Neural crest cell (in vitro differentiated cells): ENCODE measurements around the gene TLK1. TPM values are rescaled to one million over a fixed set of nuclear protein-coding genes. Genes with fewer than 3 reads are reported as not detected.
A peak's percentile ranks its signal among the peaks of the same experiment; 100 is the strongest.

Experiments
- DNase-seq: peaks from one replicate; pipeline ENCODE4 v3.0.0; 2021; ENCODE audit warnings: low read depth, mixed read lengths, low spot score
- H3K27ac Mint-ChIP-seq: one replicate; pipeline ENCODE4 v1.8.0; 2021; ENCODE audit warnings: mild to moderate bottlenecking, mixed read lengths; ENCODE audit not compliant: unreplicated experiment
- H3K27me3 Mint-ChIP-seq: 2 replicates; pipeline ENCODE4 v1.8.0; 2021; ENCODE audit warnings: low read depth, mild to moderate bottlenecking, mixed read lengths
- H3K36me3 Mint-ChIP-seq: 2 replicates; pipeline ENCODE4 v1.8.0; 2021; ENCODE audit warnings: low read depth, mild to moderate bottlenecking, mixed read lengths
- H3K4me1 Mint-ChIP-seq: 2 replicates; pipeline ENCODE4 v1.8.0; 2021; ENCODE audit warnings: mixed read lengths
- H3K4me3 Mint-ChIP-seq: one replicate; pipeline ENCODE4 v1.8.0; 2021; ENCODE audit warnings: mild to moderate bottlenecking, mixed read lengths
- H3K9me3 Mint-ChIP-seq: 2 replicates; pipeline ENCODE4 v1.8.0; 2021; ENCODE audit warnings: mixed read lengths
- CTCF ChIP-seq: fragments of 200-600 bp; sonication (generic); conservative IDR thresholded peaks from 2 replicates; pipeline ENCODE4 v1.5.0; 2021; ENCODE audit warnings: antibody characterized with exemption, mild to moderate bottlenecking
- total RNA-seq: library from RNA; stranded (reverse); gene quantifications from 2 replicates; pipeline ENCODE4 v1.2.1, GENCODE V29; 2021

TLK1 gene
- total RNA-seq, 1 donor from 2014 or later, result 65.5 TPM

- Mint-ChIP-seq H3K9me3 (no peaks in the 10 kb centered on the region), H3K4me3 (no peak overlapping the region), H3K4me1 (peaks cover 5% of the 10 kb centered on the region), H3K27ac (no peak overlapping the region), H3K36me3 (peaks cover 12% of the 10 kb centered on the region), H3K27me3 (no peaks in the 10 kb centered on the region)
- no peak for DNase-seq
- TF ChIP-seq CTCF, result no peak
These were observed 193.1 kb downstream of the TLK1 start for GRCh38 chr2:170967553-170967952.

- Mint-ChIP-seq H3K4me3 (no peak overlapping the region), H3K36me3 (peaks cover 12% of the 10 kb centered on the region), H3K27me3 (no peaks in the 10 kb centered on the region), H3K9me3 (no peaks in the 10 kb centered on the region), H3K27ac (no peak overlapping the region), H3K4me1 (no peaks in the 10 kb centered on the region)
- DNase-seq, result no peak
- TF ChIP-seq CTCF, result peak; percentile 24
These were observed 193.9 kb downstream of the TLK1 start for GRCh38 chr2:170966648-170967396.

- no peaks in the 10 kb centered on the region for H3K9me3 Mint-ChIP-seq
- peaks cover 6% of the 10 kb centered on the region for H3K4me1 Mint-ChIP-seq
- no peak for TF ChIP-seq CTCF
- H3K4me3 Mint-ChIP-seq, result no peak overlapping the region
- H3K27me3 Mint-ChIP-seq, result no peaks in the 10 kb centered on the region
- H3K27ac Mint-ChIP-seq, result peak overlapping the region; percentile 78
- peaks cover 12% of the 10 kb centered on the region for H3K36me3 Mint-ChIP-seq
- no peak for DNase-seq
These were observed 195.1 kb downstream of the TLK1 start for GRCh38 chr2:170965446-170966225.

GRCh38 chr2:170963386-170963785, 197.3 kb downstream of the TLK1 start:
- Mint-ChIP-seq H3K9me3 (no peaks in the 10 kb centered on the region), H3K4me3 (no peak overlapping the region), H3K27ac (no peak overlapping the region), H3K4me1 (peaks cover 13% of the 10 kb centered on the region), H3K36me3 (peaks cover 13% of the 10 kb centered on the region), H3K27me3 (no peaks in the 10 kb centered on the region)
- no peak for DNase-seq
- no peak for TF ChIP-seq CTCF

- no peaks in the 10 kb centered on the region for H3K27me3 Mint-ChIP-seq
- H3K4me3 Mint-ChIP-seq, result no peak overlapping the region
- H3K27ac Mint-ChIP-seq, result no peak overlapping the region
- TF ChIP-seq CTCF, result no peak
- no peaks in the 10 kb centered on the region for H3K9me3 Mint-ChIP-seq
- DNase-seq, result no peak
- peaks cover 37% of the 10 kb centered on the region for H3K36me3 Mint-ChIP-seq
- no peaks in the 10 kb centered on the region for H3K4me1 Mint-ChIP-seq
These were observed 206.8 kb downstream of the TLK1 start for GRCh38 chr2:170953941-170954340.
